Caco-2 (cell line): ENCODE results near the gene EDEM2. TPM values are rescaled to one million over a fixed set of nuclear protein-coding genes. Genes with fewer than 3 reads are reported as not detected.

ENCODE experiments used
- BruUV-seq: library from RNA; stranded (reverse); fragments of 400-500 nt; replicated peaks from 2 replicates; lab custom pipeline; 2021; lab: Mats Ljungman, UMichigan
- CTCF ChIA-PET: fragments of 300-600 bp; sonication (Branson Sonifier 250); formaldehyde crosslinking; loops from one replicate; lab custom pipeline; 2022; ENCODE audit warnings: antibody characterized with exemption; lab: Charles Lee
- POLR2A ChIA-PET: fragments of 300-600 bp; sonication (Branson Sonifier 250); formaldehyde crosslinking; loops from one replicate; lab custom pipeline; 2022; ENCODE audit warnings: antibody characterized with exemption; lab: Charles Lee
- DNase-seq, 2 experiments: peaks; one replicate each; pipeline versions ENCODE4 v3.0.0 to v3.0.0-alpha.2; 2020 to 2022
- H3K27me3 ChIP-seq: replicated peaks from 2 replicates; pipeline ENCODE4 v1.6.0; 2011; ENCODE audit warnings: low read length; ENCODE audit not compliant: control insufficient read depth, insufficient read depth
- H3K36me3 ChIP-seq: 2 replicates; pipeline ENCODE4 v1.5.1; 2011; ENCODE audit warnings: low read length; ENCODE audit not compliant: control insufficient read depth, insufficient read depth
- H3K4me1 ChIP-seq: fragments of 250-450 bp; sonication (Bioruptor Pico); 2 replicates; pipeline ENCODE4 v1.5.1; 2020; ENCODE audit warnings: mild to moderate bottlenecking
- H3K4me3 ChIP-seq: 2 replicates; pipeline ENCODE4 v1.5.1; 2011; ENCODE audit warnings: low read depth, mild to moderate bottlenecking, control low read depth, low read length
- H3K9me3 ChIP-seq: fragments of 250-450 bp; sonication (Bioruptor Pico); 2 replicates; pipeline ENCODE4 v1.5.1; 2020; ENCODE audit warnings: mild to moderate bottlenecking, moderate library complexity
- H3K27ac Mint-ChIP-seq: one replicate; pipeline ENCODE4 v1.8.0; 2022; ENCODE audit warnings: mixed read lengths; ENCODE audit not compliant: unreplicated experiment
- H3K27me3 Mint-ChIP-seq: one replicate; pipeline ENCODE4 v1.8.0; 2022; ENCODE audit warnings: mixed read lengths; ENCODE audit not compliant: insufficient read depth, unreplicated experiment
- H3K36me3 Mint-ChIP-seq: one replicate; pipeline ENCODE4 v1.8.0; 2022; ENCODE audit warnings: mild to moderate bottlenecking, mixed read lengths; ENCODE audit not compliant: insufficient read depth, unreplicated experiment
- H3K4me1 Mint-ChIP-seq: one replicate; pipeline ENCODE4 v1.8.0; 2022; ENCODE audit warnings: low read depth, mixed read lengths; ENCODE audit not compliant: unreplicated experiment
- H3K4me3 Mint-ChIP-seq: one replicate; pipeline ENCODE4 v1.8.0; 2022; ENCODE audit warnings: mild to moderate bottlenecking, moderate library complexity, mixed read lengths; ENCODE audit not compliant: unreplicated experiment
- H3K9me3 Mint-ChIP-seq: one replicate; pipeline ENCODE4 v1.8.0; 2022; ENCODE audit warnings: mixed read lengths; ENCODE audit not compliant: unreplicated experiment
- CTCF ChIP-seq, 2 experiments: fragments of 200-600 bp in 1 of 2; IDR thresholded peaks; 1 replicate in 1 of 2; 2 replicates in 1 of 2; pipeline versions ENCODE4 v1.5.1 to v1.8.0; 2011 to 2022; ENCODE audit warnings: antibody characterized with exemption in 1 of 2, control low read depth in 1 of 2, inconsistent platforms in 1 of 2, low read depth in 1 of 2, low read length in 1 of 2, mild to moderate bottlenecking in 1 of 2, moderate library complexity in 1 of 2; ENCODE audit not compliant: insufficient read depth in 1 of 2, severe bottlenecking in 1 of 2, unreplicated experiment in 1 of 2
- intact Hi-C: fragments of 100-400 bp; cut with micrococcal nuclease; formaldehyde crosslinking; loops from one replicate; pipeline ENCODE4 v1.10.0; 2022; ENCODE audit not compliant: unreplicated experiment
- total RNA-seq: library from RNA; stranded (reverse); gene quantifications from 2 replicates; pipeline ENCODE4 v1.2.3, GENCODE V29; 2022

The EDEM2 gene
- total RNA-seq, 1 experiment from 2014 or later = 41.2 TPM

- no peaks in the 10 kb centered on the region; the same call in 1 of the 2 replicates for H3K36me3 ChIP-seq
- DNase-seq = no peak
- H3K4me1 ChIP-seq = peaks cover 10% of the 10 kb centered on the region
- H3K9me3 ChIP-seq = no peaks in the 10 kb centered on the region
- POLR2A ChIA-PET = no interaction called here
- no peaks in the 10 kb centered on the region for H3K27me3 ChIP-seq
- no TSS peak for BruUV-seq
- Mint-ChIP-seq H3K36me3 (peaks cover 54% of the 10 kb centered on the region), H3K4me3 (no peak overlapping the region), H3K27me3 (no peaks in the 10 kb centered on the region), H3K4me1 (peaks cover 16% of the 10 kb centered on the region), H3K27ac (no peak overlapping the region), H3K9me3 (no peaks in the 10 kb centered on the region)
- no peak for TF ChIP-seq CTCF (IDR thresholded peaks at IDR 0.05; ENCODE audit: insufficient read depth in 1 of 2, low read depth in 1 of 2, low read length in 1 of 2, severe bottlenecking in 1 of 2, unreplicated experiment in 1 of 2)
- no peak overlapping the region for H3K4me3 ChIP-seq
- intact Hi-C loops = no loop called here
- CTCF ChIA-PET = interaction anchor here (0.5 kb wide), 1 partner anchor 53 kb away, joined by 6 read pairs; no protein-coding TSS in a partner anchor
These were observed 58.6 kb downstream of the EDEM2 start for GRCh38 chr20:35088231-35089145.

GRCh38 chr20:35087791-35088190 lies 59.3 kb downstream of the EDEM2 start:
- ChIA-PET POLR2A (no interaction called here), CTCF (no interaction called here)
- Histone ChIP-seq H3K4me3 (no peak overlapping the region), H3K27me3 (no peaks in the 10 kb centered on the region), H3K9me3 (no peaks in the 10 kb centered on the region), H3K36me3 (no peaks in the 10 kb centered on the region; the same call in 1 of the 2 replicates), H3K4me1 (peaks cover 8% of the 10 kb centered on the region)
- no peak overlapping the region for H3K4me3 Mint-ChIP-seq
- BruUV-seq = no TSS peak
- H3K4me1 Mint-ChIP-seq = peaks cover 12% of the 10 kb centered on the region
- intact Hi-C loops = no loop called here
- H3K27ac Mint-ChIP-seq = no peak overlapping the region
- H3K9me3 Mint-ChIP-seq = no peaks in the 10 kb centered on the region
- DNase-seq = no peak
- H3K36me3 Mint-ChIP-seq = peaks cover 53% of the 10 kb centered on the region
- H3K27me3 Mint-ChIP-seq = no peaks in the 10 kb centered on the region
- no peak for TF ChIP-seq CTCF (IDR thresholded peaks at IDR 0.05; ENCODE audit: insufficient read depth in 1 of 2, low read depth in 1 of 2, low read length in 1 of 2, severe bottlenecking in 1 of 2, unreplicated experiment in 1 of 2)

- no peak for TF ChIP-seq CTCF (IDR thresholded peaks at IDR 0.05; ENCODE audit: insufficient read depth in 1 of 2, low read depth in 1 of 2, low read length in 1 of 2, severe bottlenecking in 1 of 2, unreplicated experiment in 1 of 2)
- no peak overlapping the region for H3K4me3 ChIP-seq
These were observed 59.8 kb downstream of the EDEM2 start for GRCh38 chr20:35087355-35087754.

More at GRCh38 chr20:35087355-35087754, 59.8 kb downstream of the EDEM2 start:
- Mint-ChIP-seq H3K4me1 (peaks cover 12% of the 10 kb centered on the region), H3K9me3 (no peaks in the 10 kb centered on the region), H3K36me3 (peaks cover 52% of the 10 kb centered on the region), H3K27me3 (no peaks in the 10 kb centered on the region), H3K27ac (no peak overlapping the region), H3K4me3 (no peak overlapping the region)
- no peaks in the 10 kb centered on the region for H3K27me3 ChIP-seq
- H3K9me3 ChIP-seq = no peaks in the 10 kb centered on the region
- H3K4me1 ChIP-seq = peaks cover 8% of the 10 kb centered on the region
- POLR2A ChIA-PET = no interaction called here
- no peaks in the 10 kb centered on the region; the same call in 1 of the 2 replicates for H3K36me3 ChIP-seq
- CTCF ChIA-PET = interaction anchor here (0.6 kb wide), 1 partner anchor 9 kb away, joined by 5 read pairs; no protein-coding TSS in a partner anchor
- no TSS peak for BruUV-seq
- intact Hi-C loops = no loop called here
- DNase-seq = no peak
